HCT116 (cell line): ENCODE measurements around the gene CLPSL1. TPM values are rescaled to one million over a fixed set of nuclear protein-coding genes. Genes with fewer than 3 reads are reported as not detected.

Source experiments
- ATAC-seq: fragments of 200-7000 bp; cut with Tn5 transposase; 2 replicates; pipeline ENCODE4 v1.9.1; 2020; ENCODE audit warnings: mild to moderate bottlenecking, moderate library complexity
- BruUV-seq: library from RNA; stranded (reverse); fragments of 400-500 nt; replicated peaks from 2 replicates; lab custom pipeline; 2021; lab: Mats Ljungman, UMichigan
- CTCF ChIA-PET: fragments of 300-600 bp; sonication (Branson Sonifier 250); formaldehyde crosslinking; loops from one replicate; lab custom pipeline; 2021; ENCODE audit warnings: antibody characterized with exemption; lab: Charles Lee
- POLR2A ChIA-PET: fragments of 300-600, 350-600 bp; sonication (Branson Sonifier 250); formaldehyde crosslinking; loops from one replicate; lab custom pipeline; 2021; ENCODE audit warnings: antibody characterized with exemption; lab: Charles Lee
- RAD21 ChIA-PET, 2 experiments: fragments of 300-600 bp; sonication (Branson Sonifier 250); formaldehyde crosslinking; loops; one replicate each; lab custom pipeline; 2023; ENCODE audit warnings: low total read pairs in 2 of 2; ENCODE audit not compliant: uncharacterized antibody in 2 of 2, unreplicated experiment in 2 of 2, low non-redundant PET in 1 of 2; lab: Charles Lee
- DNase-seq: peaks from one replicate; pipeline ENCODE4 v3.0.0-alpha.2; 2010; ENCODE audit warnings: low read depth, low spot score
- H2AFZ ChIP-seq: fragments of 200-600 bp; shearing (Covaris generic), sonication (generic); 2 replicates; pipeline ENCODE4 v1.6.1; 2017; ENCODE audit warnings: low read depth, mixed run types, mixed read lengths, antibody characterized with exemption, low read length; ENCODE audit not compliant: poor library complexity, severe bottlenecking
- H3K27ac ChIP-seq: 2 replicates; pipeline ENCODE4 v1.5.1; 2012; ENCODE audit warnings: low read depth, low read length
- H3K27me3 ChIP-seq: fragments of 200-600 bp; sonication (generic); 2 replicates; pipeline ENCODE4 v1.6.1; 2016; ENCODE audit warnings: mixed run types, low read length, mixed read lengths; ENCODE audit not compliant: insufficient read depth
- H3K36me3 ChIP-seq, 2 experiments: fragments of 200-500 bp in 1 of 2; fragments of 200-600 bp in 1 of 2; sonication (Bioruptor generic) in 1 of 2; sonication (generic) in 1 of 2; 2 replicates each; pipeline versions ENCODE4 v1.5.1 to v1.6.1; 2014 to 2016; ENCODE audit warnings: low read length in 2 of 2, inconsistent platforms in 1 of 2, mixed read lengths in 1 of 2, mixed run types in 1 of 2; ENCODE audit not compliant: insufficient read depth in 2 of 2, control insufficient read depth in 1 of 2
- H3K4me1 ChIP-seq, 2 experiments: fragments of 200-600 bp in 1 of 2; sonication (generic) in 1 of 2; 2 replicates each; pipeline versions ENCODE4 v1.5.1 to v1.6.1; 2012 to 2017; ENCODE audit warnings: low read length in 2 of 2, inconsistent platforms in 1 of 2, mild to moderate bottlenecking in 1 of 2, mixed read lengths in 1 of 2, mixed run types in 1 of 2, moderate library complexity in 1 of 2; ENCODE audit not compliant: insufficient read depth in 2 of 2, control insufficient read depth in 1 of 2
- H3K4me2 ChIP-seq: fragments of 200-600 bp; sonication (generic); 2 replicates; pipeline ENCODE4 v1.6.1; 2017; ENCODE audit warnings: mixed run types, low read length, mixed read lengths
- H3K4me3 ChIP-seq, 2 experiments: fragments of 200-600 bp in 1 of 2; sonication (generic) in 1 of 2; replicated peaks in 1 of 2; 2 replicates each; pipeline ENCODE4 v1.5.1; 2011 to 2016; ENCODE audit warnings: low read length in 2 of 2, control low read depth in 1 of 2, low read depth in 1 of 2, mild to moderate bottlenecking in 1 of 2, mixed read lengths in 1 of 2, mixed run types in 1 of 2
- H3K79me2 ChIP-seq: fragments of 200-600 bp; sonication (generic); 2 replicates; pipeline ENCODE4 v1.6.1; 2017; ENCODE audit warnings: mild to moderate bottlenecking, mixed run types, low read length, moderate library complexity, mixed read lengths; ENCODE audit not compliant: insufficient read depth
- H3K9ac ChIP-seq: fragments of 200-600 bp; sonication (generic); 2 replicates; pipeline ENCODE4 v1.6.1; 2016; ENCODE audit warnings: low read length, mixed read lengths
- H3K9me2 ChIP-seq: fragments of 200-600 bp; sonication (generic), shearing (Covaris generic); 2 replicates; pipeline ENCODE4 v1.6.1; 2017; ENCODE audit warnings: mixed run types, mild to moderate bottlenecking, moderate library complexity; ENCODE audit not compliant: insufficient read depth
- H3K9me3 ChIP-seq, 2 experiments: fragments of 200-500 bp in 1 of 2; fragments of 200-600 bp in 1 of 2; sonication (Bioruptor generic) in 1 of 2; sonication (generic) in 1 of 2; 2 replicates each; pipeline ENCODE4 v1.6.1; 2014 to 2017; ENCODE audit warnings: low read length in 2 of 2, mixed read lengths in 2 of 2, inconsistent platforms in 1 of 2, low read depth in 1 of 2, mild to moderate bottlenecking in 1 of 2, mixed run types in 1 of 2, moderate library complexity in 1 of 2; ENCODE audit not compliant: control insufficient read depth in 1 of 2, insufficient read depth in 1 of 2
- H4K20me1 ChIP-seq: fragments of 200-600 bp; sonication (generic), shearing (Covaris generic); 2 replicates; pipeline ENCODE4 v1.6.1; 2017; ENCODE audit warnings: mixed run types, mild to moderate bottlenecking, moderate library complexity; ENCODE audit not compliant: insufficient read depth
- CBX3 ChIP-seq: IDR thresholded peaks from 2 replicates; pipeline ENCODE4 v1.6.1; 2012; ENCODE audit warnings: low read depth
- ELF1 ChIP-seq: IDR thresholded peaks from 2 replicates; pipeline ENCODE4 v1.6.1; 2012; ENCODE audit warnings: low read depth, borderline replicate concordance
- EZH2 ChIP-seq: fragments of 200-600 bp; sonication (generic); IDR thresholded peaks from 2 replicates; pipeline ENCODE4 v1.6.1; 2017; ENCODE audit warnings: antibody characterized with exemption, mixed run types
- FOSL1 ChIP-seq: IDR thresholded peaks from 2 replicates; pipeline ENCODE4 v1.6.1; 2012; ENCODE audit warnings: low read depth
- SP1 ChIP-seq: IDR thresholded peaks from 2 replicates; pipeline ENCODE4 v1.6.1; 2012; ENCODE audit warnings: low read depth
- TCF7L2 ChIP-seq: IDR thresholded peaks from 2 replicates; pipeline ENCODE4 v1.7.0; 2011; ENCODE audit warnings: borderline replicate concordance, inconsistent platforms; ENCODE audit not compliant: insufficient read depth, insufficient read length; ENCODE audit errors: extremely low read depth
- YY1 ChIP-seq: IDR thresholded peaks from 2 replicates; pipeline ENCODE4 v1.6.1; 2011; ENCODE audit warnings: low read length, low read depth, moderate library complexity, mild to moderate bottlenecking; ENCODE audit not compliant: insufficient replicate concordance; ENCODE audit errors: extremely low read depth
- intact Hi-C: fragments of 100-400 bp; cut with micrococcal nuclease; formaldehyde crosslinking; loops from 2 replicates; pipeline ENCODE4 v1.10.0; 2022
- total RNA-seq: library from RNA; stranded (reverse); gene quantifications from one replicate; pipeline ENCODE4 v1.2.1, GENCODE V29; 2021; ENCODE audit not compliant: unreplicated experiment
- TF ChIP-seq, protein P1 (sequence below), 3 experiments: fragments of 200-600 bp in 1 of 3; sonication (generic) in 1 of 3; IDR thresholded peaks in 2 of 3; conservative IDR thresholded peaks in 1 of 3; 2 replicates each; pipeline ENCODE4 v1.5.1; 2012 to 2017; ENCODE audit warnings: low read depth in 2 of 3, low read length in 2 of 3, antibody characterized with exemption in 1 of 3, borderline replicate concordance in 1 of 3, control low read depth in 1 of 3, mild to moderate bottlenecking in 1 of 3, mixed read lengths in 1 of 3, mixed run types in 1 of 3, moderate library complexity in 1 of 3; ENCODE audit not compliant: insufficient read depth in 1 of 3
- TF ChIP-seq, protein P2 (sequence below): IDR thresholded peaks from 2 replicates; pipeline ENCODE4 v1.6.1; 2012

The CLPSL1 gene
- total RNA-seq, 1 experiment from 2014 or later, result not detected

DNA sequence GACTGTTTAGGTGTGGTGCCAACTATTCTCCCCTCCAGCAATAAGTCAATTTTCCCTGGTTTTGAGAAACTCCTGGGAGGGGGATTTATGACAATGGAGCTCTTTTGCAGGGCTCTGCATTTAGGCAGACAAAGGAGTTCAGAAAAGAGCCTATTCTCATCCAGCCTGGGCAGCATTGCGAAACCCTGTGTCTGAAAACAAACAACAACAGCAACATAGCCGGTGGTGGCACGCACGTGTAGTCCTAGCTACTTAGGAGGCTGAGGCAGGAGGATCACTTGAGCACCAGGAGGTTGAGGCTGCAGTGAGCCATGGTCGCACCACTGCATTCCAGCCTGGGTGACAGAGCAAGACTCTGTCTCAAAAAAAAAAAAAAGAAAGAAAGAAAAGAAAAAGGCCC, 9.9 kb downstream of the CLPSL1 start:
- H3K79me2 ChIP-seq, result no peaks in the 10 kb centered on the region
- no TSS peak for BruUV-seq
- no peaks in the 10 kb centered on the region for H3K9me3 ChIP-seq
- no peak overlapping the region for H2AFZ ChIP-seq
- H3K4me3 ChIP-seq, result no peak overlapping the region
- ChIA-PET CTCF (no interaction called here), RAD21 (no interaction called here), POLR2A (no interaction called here)
- peaks cover 23% of the 10 kb centered on the region; the same call in 1 of the 2 replicates for H3K27me3 ChIP-seq
- ATAC-seq (no peak), DNase-seq (no peak)
- no peaks in the 10 kb centered on the region for H3K9me2 ChIP-seq
- H4K20me1 ChIP-seq, result no peaks in the 10 kb centered on the region
- H3K36me3 ChIP-seq, result no peaks in the 10 kb centered on the region
- TF ChIP-seq, protein P1, sequence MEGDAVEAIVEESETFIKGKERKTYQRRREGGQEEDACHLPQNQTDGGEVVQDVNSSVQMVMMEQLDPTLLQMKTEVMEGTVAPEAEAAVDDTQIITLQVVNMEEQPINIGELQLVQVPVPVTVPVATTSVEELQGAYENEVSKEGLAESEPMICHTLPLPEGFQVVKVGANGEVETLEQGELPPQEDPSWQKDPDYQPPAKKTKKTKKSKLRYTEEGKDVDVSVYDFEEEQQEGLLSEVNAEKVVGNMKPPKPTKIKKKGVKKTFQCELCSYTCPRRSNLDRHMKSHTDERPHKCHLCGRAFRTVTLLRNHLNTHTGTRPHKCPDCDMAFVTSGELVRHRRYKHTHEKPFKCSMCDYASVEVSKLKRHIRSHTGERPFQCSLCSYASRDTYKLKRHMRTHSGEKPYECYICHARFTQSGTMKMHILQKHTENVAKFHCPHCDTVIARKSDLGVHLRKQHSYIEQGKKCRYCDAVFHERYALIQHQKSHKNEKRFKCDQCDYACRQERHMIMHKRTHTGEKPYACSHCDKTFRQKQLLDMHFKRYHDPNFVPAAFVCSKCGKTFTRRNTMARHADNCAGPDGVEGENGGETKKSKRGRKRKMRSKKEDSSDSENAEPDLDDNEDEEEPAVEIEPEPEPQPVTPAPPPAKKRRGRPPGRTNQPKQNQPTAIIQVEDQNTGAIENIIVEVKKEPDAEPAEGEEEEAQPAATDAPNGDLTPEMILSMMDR (IDR thresholded peaks at IDR 0.05 in 2 of 3, conservative IDR thresholded peaks at IDR 0.05 in 1 of 3; ENCODE audit: borderline replicate concordance in 1 of 3, insufficient read depth in 1 of 3, low read depth in 2 of 3, low read length in 2 of 3), result no peak
- TF ChIP-seq TCF7L2, result no peak
- no peak for TF ChIP-seq CBX3
- no peak for TF ChIP-seq SP1
- no peak for TF ChIP-seq ELF1
- TF ChIP-seq FOSL1, result no peak
- TF ChIP-seq, protein P2, sequence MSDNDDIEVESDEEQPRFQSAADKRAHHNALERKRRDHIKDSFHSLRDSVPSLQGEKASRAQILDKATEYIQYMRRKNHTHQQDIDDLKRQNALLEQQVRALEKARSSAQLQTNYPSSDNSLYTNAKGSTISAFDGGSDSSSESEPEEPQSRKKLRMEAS, result no peak
- TF ChIP-seq EZH2, result no peak
- no peak for TF ChIP-seq YY1
- intact Hi-C loops, result no loop called here
- no peak overlapping the region for H3K27ac ChIP-seq
- H3K9ac ChIP-seq, result no peak overlapping the region
- no peak overlapping the region for H3K4me2 ChIP-seq
- H3K4me1 ChIP-seq, result no peaks in the 10 kb centered on the region
